OCI-LY1 (cell line): Measurements from ENCODE around the gene PRAC1.

Experiments used
- H2AFZ ChIP-seq: fragments of 200-600 bp; sonication (generic), shearing (Covaris generic); 2 replicates; pipeline ENCODE4 v1.6.0; 2014; ENCODE audit warnings: antibody characterized with exemption, mild to moderate bottlenecking, low read length
- H3F3A ChIP-seq: fragments of 200-600 bp; sonication (generic), shearing (Covaris generic); 2 replicates; pipeline ENCODE4 v1.6.0; 2014; ENCODE audit warnings: mild to moderate bottlenecking, antibody characterized with exemption, low read length, moderate library complexity; ENCODE audit not compliant: insufficient read depth
- H3K27ac ChIP-seq: fragments of 200-600 bp; sonication (generic); 2 replicates; pipeline ENCODE4 v1.5.1; 2014; ENCODE audit warnings: low read length, mixed run types, mild to moderate bottlenecking, low read depth; ENCODE audit not compliant: poor library complexity, severe bottlenecking
- H3K27me3 ChIP-seq: fragments of 200-600 bp; sonication (generic); 2 replicates; pipeline ENCODE4 v1.6.0; 2014; ENCODE audit warnings: antibody characterized with exemption, mild to moderate bottlenecking, low read length, moderate library complexity; ENCODE audit not compliant: insufficient read depth
- H3K36me3 ChIP-seq: fragments of 200-600 bp; sonication (generic); 2 replicates; pipeline ENCODE4 v1.6.1; 2014; ENCODE audit warnings: mild to moderate bottlenecking, antibody characterized with exemption, low read length, moderate library complexity, mixed read lengths; ENCODE audit not compliant: insufficient read depth
- H3K4me1 ChIP-seq: fragments of 200-600 bp; sonication (generic); 2 replicates; pipeline ENCODE4 v1.5.1; 2014; ENCODE audit warnings: mild to moderate bottlenecking, low read length, moderate library complexity; ENCODE audit not compliant: insufficient read depth, severe bottlenecking
- H3K4me2 ChIP-seq: fragments of 200-600 bp; sonication (generic), shearing (Covaris generic); 2 replicates; pipeline ENCODE4 v1.6.1; 2014; ENCODE audit warnings: low read length
- H3K4me3 ChIP-seq: fragments of 200-600 bp; sonication (generic); 2 replicates; pipeline ENCODE4 v1.5.1; 2014; ENCODE audit warnings: low read length, low read depth, mild to moderate bottlenecking, mixed read lengths; ENCODE audit not compliant: poor library complexity, severe bottlenecking
- H3K79me2 ChIP-seq: fragments of 200-600 bp; shearing (Covaris generic); 2 replicates; pipeline ENCODE4 v1.6.1; 2016; ENCODE audit warnings: mixed run types, low read length, mixed read lengths; ENCODE audit not compliant: insufficient read depth
- H3K9ac ChIP-seq: fragments of 200-600 bp; sonication (generic), shearing (Covaris generic); 2 replicates; pipeline ENCODE4 v1.6.1; 2014; ENCODE audit warnings: mild to moderate bottlenecking, low read length, mixed read lengths
- H3K9me2 ChIP-seq: fragments of 200-600 bp; sonication (generic), shearing (Covaris generic); 2 replicates; pipeline ENCODE4 v1.6.1; 2014; ENCODE audit warnings: low read depth, mild to moderate bottlenecking, low read length, mixed read lengths
- H3K9me3 ChIP-seq: fragments of 200-600 bp; shearing (Covaris generic); 2 replicates; pipeline ENCODE4 v1.6.1; 2014; ENCODE audit warnings: low read length, mixed read lengths
- H4K20me1 ChIP-seq: fragments of 200-600 bp; sonication (generic), shearing (Covaris generic); 2 replicates; pipeline ENCODE4 v1.6.0; 2016; ENCODE audit warnings: mild to moderate bottlenecking, low read length; ENCODE audit not compliant: insufficient read depth
- EZH2 ChIP-seq: fragments of 200-600 bp; sonication (generic), shearing (Covaris generic); IDR thresholded peaks from 2 replicates; pipeline ENCODE4 v1.8.0; 2017; ENCODE audit warnings: borderline replicate concordance, mixed run types, mild to moderate bottlenecking, antibody characterized with exemption, low read length, moderate library complexity, mixed read lengths
- TF ChIP-seq, protein P1 (sequence below): fragments of 200-600 bp; sonication (generic), shearing (Covaris generic); IDR thresholded peaks from 2 replicates; pipeline ENCODE4 v1.5.1; 2017; ENCODE audit warnings: mild to moderate bottlenecking, antibody characterized with exemption, low read length, moderate library complexity, mixed read lengths

PRAC1 gene

DNA sequence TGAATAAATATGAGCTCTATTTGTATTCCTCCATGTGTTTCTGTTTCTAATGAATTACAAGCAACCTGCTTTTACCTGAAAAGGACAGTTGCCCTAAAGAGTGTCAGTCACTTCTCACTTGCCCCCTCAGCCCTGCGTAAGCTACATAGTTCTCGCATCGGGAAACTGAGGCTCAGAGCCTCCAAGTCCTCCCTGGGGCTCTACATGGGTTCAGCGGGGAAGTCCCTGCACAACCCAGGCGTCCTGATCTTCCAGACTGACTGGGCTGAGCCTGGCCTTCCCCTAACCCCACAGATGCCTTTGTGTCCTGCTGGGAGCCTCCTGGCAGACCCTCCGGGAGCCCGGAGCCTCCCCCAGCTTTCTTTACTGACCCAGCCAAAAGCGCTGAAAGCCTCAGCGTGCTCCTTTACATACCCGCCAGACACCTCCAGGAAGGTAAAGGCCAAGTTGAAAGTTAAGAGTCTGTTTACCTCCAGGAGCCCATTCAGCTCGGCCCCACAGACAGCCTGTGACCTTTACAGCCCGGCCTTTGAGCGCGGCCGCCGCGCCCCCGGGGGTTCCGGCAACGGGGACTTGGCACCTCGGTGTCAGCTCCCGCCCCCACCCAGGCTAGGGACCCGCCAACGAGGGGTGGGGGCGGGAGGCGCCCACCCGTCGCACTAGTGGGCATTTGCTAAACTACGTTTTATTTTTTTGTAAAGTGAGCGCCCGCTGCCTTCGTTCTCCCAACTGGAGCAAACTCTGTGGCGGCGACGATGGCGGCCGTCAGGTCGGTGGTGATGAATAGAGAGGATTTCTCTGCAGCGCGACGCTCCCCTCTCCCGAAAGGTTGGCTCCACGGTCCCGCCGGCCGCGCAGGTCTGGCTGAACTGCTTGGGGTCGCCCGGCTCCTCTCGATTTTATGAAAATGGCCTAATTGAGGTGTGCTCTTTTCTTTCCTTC, 10.6 kb upstream of the PRAC1 start:
- no peaks in the 10 kb centered on the region for H3K9me2 ChIP-seq
- H3K36me3 ChIP-seq: no peaks in the 10 kb centered on the region
- no peak overlapping the region for H3K27ac ChIP-seq
- H3K27me3 ChIP-seq: peaks cover 5% of the 10 kb centered on the region; the same call in 1 of the 2 replicates
- H2AFZ ChIP-seq: no peak overlapping the region
- no peaks in the 10 kb centered on the region for H3K9me3 ChIP-seq
- H3K9ac ChIP-seq: no peak overlapping the region
- H3K4me3 ChIP-seq: no peak overlapping the region
- H3K79me2 ChIP-seq: no peaks in the 10 kb centered on the region
- TF ChIP-seq, protein P1, sequence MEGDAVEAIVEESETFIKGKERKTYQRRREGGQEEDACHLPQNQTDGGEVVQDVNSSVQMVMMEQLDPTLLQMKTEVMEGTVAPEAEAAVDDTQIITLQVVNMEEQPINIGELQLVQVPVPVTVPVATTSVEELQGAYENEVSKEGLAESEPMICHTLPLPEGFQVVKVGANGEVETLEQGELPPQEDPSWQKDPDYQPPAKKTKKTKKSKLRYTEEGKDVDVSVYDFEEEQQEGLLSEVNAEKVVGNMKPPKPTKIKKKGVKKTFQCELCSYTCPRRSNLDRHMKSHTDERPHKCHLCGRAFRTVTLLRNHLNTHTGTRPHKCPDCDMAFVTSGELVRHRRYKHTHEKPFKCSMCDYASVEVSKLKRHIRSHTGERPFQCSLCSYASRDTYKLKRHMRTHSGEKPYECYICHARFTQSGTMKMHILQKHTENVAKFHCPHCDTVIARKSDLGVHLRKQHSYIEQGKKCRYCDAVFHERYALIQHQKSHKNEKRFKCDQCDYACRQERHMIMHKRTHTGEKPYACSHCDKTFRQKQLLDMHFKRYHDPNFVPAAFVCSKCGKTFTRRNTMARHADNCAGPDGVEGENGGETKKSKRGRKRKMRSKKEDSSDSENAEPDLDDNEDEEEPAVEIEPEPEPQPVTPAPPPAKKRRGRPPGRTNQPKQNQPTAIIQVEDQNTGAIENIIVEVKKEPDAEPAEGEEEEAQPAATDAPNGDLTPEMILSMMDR: no peak
- H3K4me2 ChIP-seq: no peak overlapping the region
- H3K4me1 ChIP-seq: no peaks in the 10 kb centered on the region
- no peaks in the 10 kb centered on the region for H3F3A ChIP-seq
- H4K20me1 ChIP-seq: no peaks in the 10 kb centered on the region

DNA sequence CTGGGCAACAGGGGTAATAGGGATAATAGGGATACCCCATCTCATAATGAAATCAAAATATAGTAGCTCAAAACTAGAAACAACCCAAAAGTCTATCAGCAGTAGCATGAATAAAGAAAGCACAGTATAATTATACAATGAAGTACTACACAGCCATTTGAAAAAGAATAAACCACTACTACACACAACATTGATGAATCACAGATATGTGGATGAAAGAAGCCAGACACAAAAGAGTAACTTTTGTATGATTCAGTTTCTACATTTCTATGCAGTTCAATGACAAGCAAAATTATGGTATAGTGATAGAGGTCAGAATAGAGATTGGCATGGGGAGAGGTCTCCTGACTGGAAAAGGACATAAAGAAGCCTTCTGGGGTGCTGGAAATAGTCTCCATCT, 9.0 kb upstream of the PRAC1 start:
- H3K27me3 ChIP-seq: peaks cover 5% of the 10 kb centered on the region; the same call in 1 of the 2 replicates
- H3K9me2 ChIP-seq: no peaks in the 10 kb centered on the region
- no peaks in the 10 kb centered on the region for H3F3A ChIP-seq
- H3K36me3 ChIP-seq: no peaks in the 10 kb centered on the region
- no peak overlapping the region for H3K4me3 ChIP-seq
- no peaks in the 10 kb centered on the region for H3K4me1 ChIP-seq
- no peaks in the 10 kb centered on the region for H3K9me3 ChIP-seq
- H2AFZ ChIP-seq: no peak overlapping the region
- no peak overlapping the region for H3K9ac ChIP-seq
- no peak for TF ChIP-seq EZH2
- TF ChIP-seq, protein P1: no peak
- H3K27ac ChIP-seq: no peak overlapping the region
- no peak overlapping the region for H3K4me2 ChIP-seq
- H4K20me1 ChIP-seq: no peaks in the 10 kb centered on the region
- no peaks in the 10 kb centered on the region for H3K79me2 ChIP-seq

DNA sequence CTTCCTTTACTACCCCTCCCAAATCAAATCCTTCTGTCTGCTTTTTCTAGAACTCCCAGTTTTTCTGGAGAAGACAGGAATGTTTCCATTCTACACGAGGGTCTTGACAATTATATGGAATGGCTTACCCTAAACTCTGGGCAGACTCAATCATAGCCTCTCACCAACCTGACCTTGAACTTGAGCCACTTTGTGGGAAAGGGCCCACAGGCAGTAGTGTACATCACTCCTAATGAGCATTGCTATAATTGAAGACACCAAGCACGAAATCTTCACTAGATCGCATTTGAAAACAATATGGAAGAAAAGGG, 7.9 kb upstream of the PRAC1 start:
- Histone ChIP-seq H3K9me2 (no peaks in the 10 kb centered on the region), H3K27ac (no peak overlapping the region), H3K36me3 (no peaks in the 10 kb centered on the region), H2AFZ (no peak overlapping the region), H3K79me2 (no peaks in the 10 kb centered on the region), H3K4me2 (no peak overlapping the region), H4K20me1 (no peaks in the 10 kb centered on the region), H3K9ac (no peak overlapping the region), H3K9me3 (no peaks in the 10 kb centered on the region), H3K4me1 (no peaks in the 10 kb centered on the region), H3F3A (no peaks in the 10 kb centered on the region), H3K27me3 (peaks cover 5% of the 10 kb centered on the region; the same call in 1 of the 2 replicates), H3K4me3 (no peak overlapping the region)
- TF ChIP-seq EZH2: no peak
- TF ChIP-seq, protein P1: no peak
